HG02610 (cell line): Measurements from ENCODE around the gene CYP27B1.
A peak's percentile ranks its signal among the peaks of the same experiment; 100 is the strongest.

Experiments used
- ATAC-seq: cut with Tn5 transposase; IDR thresholded peaks from one replicate; pipeline ENCODE4 v1.9.1; 2021; ENCODE audit warnings: mild to moderate bottlenecking, moderate library complexity; ENCODE audit not compliant: unreplicated experiment

The CYP27B1 gene

DNA sequence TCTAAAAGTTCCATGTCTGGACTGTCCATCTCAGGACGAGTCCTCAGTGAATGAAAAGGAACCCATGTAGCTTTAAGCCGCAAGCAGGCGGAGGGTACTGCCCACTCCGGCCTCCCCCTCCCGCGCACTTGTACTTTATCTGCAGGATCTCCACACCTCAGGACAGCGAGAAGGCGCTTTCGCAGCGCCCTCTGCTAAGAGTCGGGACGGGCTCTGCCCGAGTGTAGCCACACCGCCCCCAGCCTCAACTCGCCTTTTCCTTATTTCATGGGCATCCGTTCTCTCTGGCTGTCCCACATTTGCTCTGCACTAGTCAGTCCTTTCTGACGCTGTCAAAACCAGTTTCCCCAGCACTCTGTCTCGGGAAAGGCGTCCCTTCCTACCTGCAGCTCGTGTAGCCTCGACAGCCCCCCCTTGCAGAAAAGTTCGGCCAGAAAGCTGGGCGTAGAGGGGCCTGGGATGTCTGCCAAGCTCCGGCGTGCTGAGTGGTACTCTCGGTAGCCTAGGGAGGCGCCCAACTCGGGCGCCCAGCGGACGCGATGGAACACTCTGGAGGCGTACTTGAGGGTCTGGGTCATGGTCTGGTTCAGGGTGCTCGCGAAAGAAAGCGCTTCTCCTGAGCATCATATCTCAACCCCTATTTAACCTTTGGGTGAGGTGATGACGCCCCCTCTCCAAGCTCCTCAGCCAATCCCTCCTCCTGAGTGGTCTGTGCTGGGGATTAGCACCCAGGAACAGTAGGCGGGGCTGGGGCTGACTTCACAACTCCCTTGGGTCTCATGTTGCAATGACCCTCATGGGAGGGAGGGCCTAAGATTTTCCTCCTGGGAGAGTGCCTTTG is at the start of gene CYP27B1:
TSS of gene CYP27B1 (minus strand) at position 615 of the 841 bp plus-strand sequence. CDS start at position 578, 37 bp downstream.
- no peak for ATAC-seq

DNA sequence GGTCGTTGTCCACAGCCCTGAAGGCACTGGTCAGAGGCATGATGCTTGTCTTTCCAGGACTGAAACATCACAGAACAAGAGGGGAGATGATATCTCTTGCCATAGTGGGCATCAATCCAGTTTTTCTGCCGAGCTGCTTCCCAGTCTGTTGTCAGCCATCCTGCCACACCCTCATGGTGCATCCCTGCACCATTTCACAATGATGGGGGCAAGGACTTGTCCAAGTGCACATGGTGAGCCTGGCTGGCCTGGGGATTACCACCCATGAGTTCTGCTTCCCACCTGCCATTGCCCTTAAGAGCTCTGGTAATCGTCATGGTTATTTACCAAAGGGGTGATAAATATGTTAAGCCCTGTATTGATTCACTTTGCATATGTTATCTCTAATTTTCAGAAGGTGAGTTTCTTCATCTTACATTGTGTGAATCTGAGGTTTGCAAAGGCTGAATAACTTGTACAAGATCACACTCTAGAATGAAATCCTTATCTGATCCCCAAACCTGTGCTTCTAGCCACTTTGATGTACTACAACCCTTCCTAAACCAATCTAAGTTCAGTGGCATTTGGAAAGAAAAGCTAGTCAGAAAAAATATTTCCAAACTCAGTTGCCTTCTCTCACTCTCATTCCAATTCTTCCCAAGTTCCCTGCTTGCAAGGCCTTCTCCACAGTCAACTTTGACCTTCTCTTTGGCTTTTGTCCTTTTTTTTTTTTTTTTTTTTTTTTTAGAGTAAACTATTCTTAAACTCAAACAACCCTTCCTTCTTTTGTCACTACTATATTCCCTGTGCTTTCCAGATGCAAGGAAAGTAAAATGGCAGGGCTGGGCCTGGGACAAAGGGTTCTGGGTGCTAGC is 49.4 kb upstream of the CYP27B1 start:
- no peak for ATAC-seq

GRCh38 chr12:57815177-57816000 is 48.5 kb upstream of the CYP27B1 start:
- no peak for ATAC-seq

DNA sequence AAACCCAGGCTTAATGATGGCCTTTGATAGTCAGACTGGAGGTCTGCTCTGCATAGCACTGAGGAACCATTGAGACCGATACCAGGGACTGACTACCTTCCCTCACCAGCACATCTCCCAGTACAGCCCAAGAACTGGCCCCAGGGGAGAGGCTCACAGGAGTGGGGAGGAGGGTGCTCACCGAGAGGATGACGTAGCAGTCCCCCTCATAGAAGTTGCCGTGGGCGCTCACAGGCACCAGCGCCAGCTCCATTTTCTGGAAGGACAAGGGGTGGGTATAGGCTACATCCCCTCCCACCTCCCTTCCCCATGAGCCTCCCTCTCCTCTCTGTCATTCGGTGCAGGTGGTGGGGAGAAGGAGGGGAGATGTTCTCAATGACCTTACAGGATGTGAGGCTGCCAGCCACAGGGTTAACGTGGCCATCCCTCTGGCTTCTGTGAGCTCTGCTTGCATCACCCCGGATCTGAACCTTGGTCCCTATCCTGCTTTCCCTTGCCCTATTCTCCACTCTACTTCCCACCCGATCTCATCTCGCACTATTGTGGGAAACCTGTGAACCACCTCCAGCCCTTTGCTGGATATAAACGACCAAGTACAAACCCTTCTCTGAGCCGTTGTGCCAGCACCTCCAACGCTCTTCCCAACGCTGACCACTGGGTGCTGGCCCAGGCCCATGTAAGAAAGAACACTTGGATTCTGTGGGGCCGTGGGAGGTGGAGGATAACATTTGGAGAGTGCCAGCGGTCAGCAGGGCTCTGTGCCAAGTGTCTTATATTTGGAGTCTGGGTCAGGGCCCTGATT is 47.3 kb upstream of the CYP27B1 start:
- no peak for ATAC-seq

DNA sequence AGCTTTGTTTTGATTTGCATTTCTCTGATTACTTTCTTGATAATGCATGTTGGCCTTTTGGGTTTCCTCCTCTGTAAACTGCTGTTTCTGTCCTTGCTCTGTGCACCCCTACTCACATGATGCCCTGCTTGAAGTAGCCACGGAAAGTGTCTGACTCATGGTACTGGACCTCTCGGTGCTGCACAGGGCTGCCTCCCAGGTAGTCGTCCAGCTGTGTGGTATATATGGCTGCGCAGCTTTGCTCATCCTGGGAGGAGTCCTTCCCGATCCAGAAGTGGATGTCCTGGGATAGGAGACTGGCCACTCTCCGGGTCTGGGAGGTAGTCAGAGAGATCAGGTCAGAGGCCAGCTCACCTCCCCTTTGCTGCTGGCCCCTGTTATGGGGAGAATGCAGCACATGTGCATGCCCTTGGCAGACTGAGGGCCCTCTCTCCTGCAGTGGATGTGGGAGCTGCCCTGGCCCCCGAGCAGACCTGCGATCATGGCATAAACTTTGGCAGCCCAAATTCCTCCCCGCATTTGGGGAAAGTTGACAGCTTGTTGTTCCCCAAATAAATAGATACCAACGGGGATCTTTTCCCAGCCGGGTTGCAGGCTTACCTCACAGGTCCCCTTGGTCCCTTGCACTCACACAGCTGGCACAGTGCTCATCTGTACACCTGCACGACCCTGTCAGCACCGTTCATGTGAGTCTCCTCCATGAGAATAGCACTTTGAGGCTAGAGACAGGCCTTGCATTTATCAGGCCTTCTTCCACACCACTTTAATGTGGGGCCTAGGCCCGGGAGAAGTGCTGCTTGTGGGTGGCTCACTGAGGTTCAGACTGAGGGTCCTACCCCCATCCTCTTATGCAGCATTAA is 46.5 kb upstream of the CYP27B1 start:
- no peak for ATAC-seq

- no peak for ATAC-seq
Measured at GRCh38 chr12:57811028-57811755, 44.3 kb upstream of the CYP27B1 start.

DNA sequence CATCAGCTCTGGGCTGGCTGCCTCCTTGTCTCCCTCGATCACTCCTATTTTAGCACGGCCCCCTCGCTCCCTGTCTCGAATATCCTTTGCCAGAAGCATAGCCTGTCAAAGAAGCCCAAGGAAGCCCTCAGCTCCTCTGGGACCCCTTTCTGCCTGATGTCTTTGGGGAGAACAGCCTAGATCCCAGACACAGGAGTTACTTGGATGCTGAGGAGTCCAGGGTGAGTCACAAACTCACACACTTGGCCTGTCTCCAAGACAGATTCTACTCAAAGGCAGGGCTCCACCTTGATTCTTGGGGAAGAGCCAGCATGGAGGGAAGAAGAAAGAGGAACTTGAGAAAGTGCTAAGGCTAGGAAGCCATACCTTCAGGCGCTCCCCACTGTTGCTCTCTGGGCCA is 43.6 kb upstream of the CYP27B1 start:
- no peak for ATAC-seq

DNA sequence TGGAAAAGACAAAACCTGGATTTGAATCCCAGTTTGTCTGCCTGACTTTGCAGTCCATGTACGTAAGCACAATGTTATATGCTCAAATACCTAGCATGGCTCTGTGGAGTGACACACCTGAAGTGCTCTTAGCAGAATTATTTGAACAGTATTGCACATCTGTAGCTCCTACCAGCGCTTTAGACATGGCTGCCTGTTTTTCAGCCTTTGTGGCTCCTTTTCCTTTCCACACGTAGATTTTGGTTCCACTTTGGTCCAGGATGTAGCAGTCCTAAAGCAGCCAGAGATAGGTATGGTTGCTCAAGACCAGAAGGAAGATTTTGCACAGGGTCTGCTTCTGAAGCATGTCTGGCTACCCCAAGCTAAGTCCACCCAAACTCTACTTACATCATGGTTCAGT is 42.5 kb upstream of the CYP27B1 start:
- no peak for ATAC-seq

GRCh38 chr12:57808351-57808750 is 41.5 kb upstream of the CYP27B1 start:
- ATAC-seq, result no peak

DNA sequence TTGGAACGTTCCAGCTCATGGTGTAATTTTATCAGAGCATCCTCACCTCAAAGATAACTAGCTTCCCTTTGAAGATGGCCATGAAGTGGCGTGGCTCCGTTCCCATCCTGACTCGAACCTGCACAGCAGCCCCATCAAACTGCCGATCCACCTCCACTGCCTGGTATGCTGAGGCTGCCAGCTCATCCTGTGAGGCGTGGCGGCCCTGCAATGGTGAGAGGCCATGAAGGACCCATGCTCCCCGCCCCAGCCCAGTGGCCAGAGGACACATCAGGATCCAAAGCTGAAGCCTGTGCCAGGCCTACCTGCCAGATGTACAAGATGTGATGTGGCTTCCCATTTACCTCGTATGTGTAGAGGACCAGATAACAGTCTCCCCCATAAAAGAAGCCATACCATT is 40.4 kb upstream of the CYP27B1 start:
- ATAC-seq, result no peak

GRCh38 chr12:57806677-57807076 is 39.8 kb upstream of the CYP27B1 start:
- no peak for ATAC-seq

DNA sequence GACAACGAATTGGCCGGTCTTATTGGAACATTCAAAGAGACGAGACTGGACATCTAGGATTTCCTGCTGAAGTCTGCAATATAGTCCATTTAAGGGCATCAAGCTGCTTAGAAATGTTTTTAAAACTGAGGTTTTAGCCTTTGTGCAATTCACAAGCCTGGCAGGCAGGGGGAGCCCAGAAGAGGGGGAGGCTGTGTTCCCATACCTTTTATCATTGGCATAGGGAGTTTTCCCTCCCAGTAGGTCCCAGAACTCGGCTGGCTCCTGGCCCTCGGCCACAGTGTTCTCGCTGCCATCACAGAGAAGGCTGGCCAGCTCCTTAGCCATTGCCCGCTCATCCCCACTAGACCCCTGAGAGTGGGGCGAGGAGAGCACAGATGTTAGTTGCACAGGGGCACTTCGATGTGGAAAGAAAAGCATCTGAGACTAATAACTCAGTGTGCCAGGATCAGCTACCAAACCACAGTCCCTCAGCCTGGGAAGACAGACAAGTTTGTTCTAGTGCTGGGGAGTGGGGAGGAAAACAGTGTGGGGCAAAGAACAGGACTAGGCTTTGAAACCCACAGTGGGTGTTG is 36.5 kb upstream of the CYP27B1 start:
- peak; percentile 53 for ATAC-seq

GRCh38 chr12:57802607-57803006 is 35.7 kb upstream of the CYP27B1 start:
- no peak for ATAC-seq

GRCh38 chr12:57800965-57801364 is 34.1 kb upstream of the CYP27B1 start:
- no peak for ATAC-seq

GRCh38 chr12:57797933-57798332 is 31.1 kb upstream of the CYP27B1 start:
- ATAC-seq, result no peak

DNA sequence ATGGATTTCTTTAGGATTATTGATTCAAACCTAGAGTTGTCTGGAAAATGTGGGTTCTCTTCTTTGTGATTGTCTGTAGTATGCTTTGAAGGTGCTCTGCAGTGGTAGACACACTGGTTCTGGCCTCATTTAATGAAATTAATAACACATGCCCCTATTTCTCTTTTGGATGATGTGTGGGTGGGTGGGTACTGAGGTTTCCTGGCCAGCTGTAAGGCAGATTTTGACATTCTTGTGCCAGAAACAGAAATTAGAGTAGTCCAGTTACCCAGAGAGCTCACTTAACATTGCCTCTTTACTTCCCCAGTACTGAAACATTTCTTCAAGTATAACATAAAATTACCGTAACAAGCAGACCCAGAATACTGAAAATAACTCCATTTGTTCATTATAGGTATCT is 30.1 kb upstream of the CYP27B1 start:
- ATAC-seq, result no peak

DNA sequence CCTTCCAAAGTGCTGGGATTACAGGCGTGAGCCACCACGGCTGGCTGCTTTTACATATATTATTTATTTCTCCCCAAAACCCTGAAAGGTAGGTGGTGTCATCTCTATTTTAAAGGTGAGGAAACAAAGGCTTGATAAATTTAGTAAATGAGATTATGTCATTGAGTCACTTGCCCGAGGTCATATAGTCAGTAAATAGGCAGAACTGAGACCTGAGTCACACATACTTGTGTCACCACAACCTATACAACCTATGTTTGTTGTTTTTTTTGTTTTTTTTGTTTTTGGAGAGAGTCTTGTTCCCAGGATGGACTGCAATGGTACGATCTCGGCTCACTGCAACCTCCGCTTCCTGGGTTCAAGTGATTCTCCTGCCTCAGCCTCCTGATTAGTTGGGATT is 28.5 kb upstream of the CYP27B1 start:
- no peak for ATAC-seq

DNA sequence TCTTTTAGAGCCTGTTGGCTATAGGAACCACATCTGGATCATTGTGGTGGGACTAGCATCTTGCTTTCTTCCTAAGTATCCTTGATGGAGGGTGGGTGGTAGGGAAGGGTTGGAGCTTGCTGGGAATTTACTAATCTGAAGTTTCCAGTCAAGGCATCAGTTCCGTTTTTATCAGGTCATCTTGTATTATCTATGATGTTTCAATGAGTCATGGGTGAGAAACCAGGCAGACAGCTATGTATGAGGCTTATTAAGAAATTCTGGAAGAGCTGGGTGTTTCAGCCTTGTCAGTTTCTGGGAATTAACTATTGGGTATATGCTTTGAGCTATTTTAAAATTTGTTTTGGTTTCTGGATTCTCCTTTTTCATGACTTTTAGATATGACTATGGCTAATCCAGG is 27.0 kb upstream of the CYP27B1 start:
- ATAC-seq, result no peak
